Stomach (tissue), 9 donors: ENCODE data around the gene ESD. TPM values are rescaled to one million over a fixed set of nuclear protein-coding genes. Genes with fewer than 3 reads are reported as not detected.

Experiments
- DNase-seq, 2 donors: peaks; one replicate each; pipeline versions ENCODE4 v3.0.0 to v3.0.0-alpha.2; 2013 to 2019
- H3K27ac ChIP-seq, 5 donors: fragments of 200-600 bp in 4 of 5; sonication (generic) in 4 of 5; one replicate each; pipeline ENCODE4 v1.5.1; 2013 to 2019; ENCODE audit warnings: mild to moderate bottlenecking in 1 of 5, moderate library complexity in 1 of 5
- H3K27me3 ChIP-seq, 3 donors: fragments of 200-600 bp; sonication (generic); one replicate each; pipeline ENCODE4 v1.5.1; 2017 to 2019; ENCODE audit warnings: mixed run types in 1 of 3
- H3K36me3 ChIP-seq, 4 donors: fragments of 200-600 bp; sonication (generic); 1 replicate in 3 of 4; 2 replicates in 1 of 4; pipeline ENCODE4 v1.5.1; 2016 to 2019
- H3K4me1 ChIP-seq, 4 donors: fragments of 200-600 bp; sonication (generic); one replicate each; pipeline ENCODE4 v1.5.1; 2016 to 2019
- H3K4me3 ChIP-seq, 4 donors: fragments of 200-600 bp; sonication (generic) in 3 of 4; one replicate each; pipeline ENCODE4 v1.5.1; 2016 to 2019; ENCODE audit warnings: mild to moderate bottlenecking in 1 of 4
- H3K9me3 ChIP-seq, 4 donors: fragments of 200-600 bp; sonication (generic); one replicate each; pipeline ENCODE4 v1.5.1; 2016 to 2019
- CTCF ChIP-seq, 7 experiments: fragments of 450-650 bp in 4 of 7; fragments of 200-600 bp in 3 of 7; sonication (generic) in 3 of 7; IDR thresholded peaks; one replicate each; pipeline ENCODE4 v1.5.1; 2016 to 2019; ENCODE audit warnings: antibody characterized with exemption in 7 of 7, control low read depth in 2 of 7, mild to moderate bottlenecking in 1 of 7
- EP300 ChIP-seq: sonication (generic); formaldehyde crosslinking; IDR thresholded peaks from one replicate; pipeline ENCODE4 v1.6.1; 2017; ENCODE audit warnings: antibody characterized with exemption
- POLR2A ChIP-seq, 4 donors: fragments of 450-650 bp; IDR thresholded peaks; one replicate each; pipeline ENCODE4 v1.6.1; 2016; ENCODE audit warnings: antibody characterized with exemption in 4 of 4, control low read depth in 2 of 4, mild to moderate bottlenecking in 1 of 4, moderate library complexity in 1 of 4
- POLR2AphosphoS5 ChIP-seq, 3 donors: sonication (generic); formaldehyde crosslinking; IDR thresholded peaks; one replicate each; pipeline ENCODE4 v1.6.1; 2016; ENCODE audit warnings: antibody characterized with exemption in 3 of 3
- WGBS, 5 donors: extraction: QIAGEN DNeasy Blood & Tissue Kit in 3 of 5; methylation state at CpG; one replicate each; pipeline versions ENCODE4 v1.1.5 to v1.1.7; 2013 to 2018; 5-methylcytosine and 5-hydroxymethylcytosine counted together
- intact Hi-C: fragments of 100-400 bp; cut with DNase I; formaldehyde crosslinking; loops from one replicate; pipeline ENCODE4 v1.15.1; 2023; ENCODE audit warnings: low total_unique reads
- polyA plus RNA-seq, 3 donors: library from polyadenylated mRNA; stranded (reverse); fragments of 200-250 nt; gene quantifications; one replicate each; pipeline ENCODE4 v1.2.3, GENCODE V29; 2013
- total RNA-seq, 5 donors: library from RNA; depleted of rRNA; stranded (reverse); fragments of >200 nt; gene quantifications; one replicate each; pipeline versions ENCODE4 v1.1.0 to v1.2.3, GENCODE V29; 2014 to 2016
- donor health status: healthy with polysubstance abuse.
- donor health status: Bipolar disorder and iron deficiency.
- donor health status: healthy.

The ESD gene
- total and polyA plus RNA-seq, 8 donors = 26.8 to 116 (median 93.9) TPM

GRCh38 chr13:46728777-46729176, 68.2 kb downstream of the ESD start:
- H3K9me3 ChIP-seq = no peaks in the 10 kb centered on the region
- intact Hi-C loops = no loop called here
- 87 to 93% (median 90%) methylated on average over 7 of the region's 7 CpGs for WGBS, 5 donors
- H3K36me3 ChIP-seq = peaks cover 40 to 100% (median 99%) of the 10 kb centered on the region in 4 donors
- no peak overlapping the region for H3K27ac ChIP-seq
- H3K4me3 ChIP-seq = no peak overlapping the region
- no peak for DNase-seq
- no peaks in the 10 kb centered on the region for H3K27me3 ChIP-seq
- no peaks in the 10 kb centered on the region for H3K4me1 ChIP-seq
- no peak for TF ChIP-seq EP300
- TF ChIP-seq CTCF (IDR thresholded peaks at IDR 0.05) = no peak
- no peak for TF ChIP-seq POLR2A (IDR thresholded peaks at IDR 0.05)
- no peak for TF ChIP-seq POLR2AphosphoS5 (IDR thresholded peaks at IDR 0.05)

GRCh38 chr13:46726347-46726746, 70.6 kb downstream of the ESD start:
- peaks cover 40 to 92% (median 86%) of the 10 kb centered on the region in 4 donors for H3K36me3 ChIP-seq
- intact Hi-C loops = no loop called here
- H3K27me3 ChIP-seq = no peaks in the 10 kb centered on the region
- no peak for TF ChIP-seq POLR2A (IDR thresholded peaks at IDR 0.05)
- TF ChIP-seq EP300 = no peak
- TF ChIP-seq POLR2AphosphoS5 (IDR thresholded peaks at IDR 0.05) = no peak
- TF ChIP-seq CTCF (IDR thresholded peaks at IDR 0.05) = no peak
- no peak overlapping the region for H3K4me3 ChIP-seq
- WGBS, 5 donors = 90 to 97% (median 93%) methylated on average over 5 of the region's 5 CpGs
- no peak for DNase-seq
- H3K27ac ChIP-seq = no peak overlapping the region
- H3K4me1 ChIP-seq = peaks cover 0 to 2% (median under 1%) of the 10 kb centered on the region in 4 donors
- H3K9me3 ChIP-seq = no peaks in the 10 kb centered on the region

Other genes with a start within 250 kb of the ESD start
- 10 to 100 TPM; 14.2 to 70.6 (median 50.9) TPM for gene LRCH1, start 244.0 kb downstream of the ESD start, total RNA-seq
- 1 to 10 TPM; 5.4 to 8.4 (median 7.5) TPM for gene LRCH1, start 244.0 kb downstream of the ESD start, polyA plus RNA-seq
- gene HTR2A, start 99.9 kb upstream of the ESD start, total RNA-seq = 1 to 10 TPM in 2 of 5 donors, under 1 TPM in 1, not detected in 2; 0.87 to 1.8 (median 1.5) TPM
- under 1 TPM in 2 of 3 donors, not detected in 1; 0.33 to 0.44 TPM for gene HTR2A, start 99.9 kb upstream of the ESD start, polyA plus RNA-seq